ENCODE results near the gene SAP30L. TPM values are rescaled to one million over a fixed set of nuclear protein-coding genes. Genes with fewer than 3 reads are reported as not detected.
A peak's percentile ranks its signal among the peaks of the same experiment; 100 is the strongest.

The SAP30L gene
- total and polyA plus RNA-seq, 3 experiments from 2014 or later: 35.1 to 37.9 (median 37.9) TPM

- Mint-ChIP-seq H3K4me3 (no peak overlapping the region), H3K36me3 (peaks cover 0 to 12% (median 4%) of the 10 kb centered on the region in 3 donors), H3K27me3 (no peaks in the 10 kb centered on the region), H3K9me3 (no peaks in the 10 kb centered on the region), H3K4me1 (peaks cover 10 to 19% (median 16%) of the 10 kb centered on the region in 3 donors), H3K27ac (peak overlapping the region in 2 of 8 donors; percentile 52 to 91)
- no peaks in the 10 kb centered on the region for H3K36me3 ChIP-seq (ENCODE audit: insufficient read depth, low read length)
- no peaks in the 10 kb centered on the region for H3K27me3 ChIP-seq (ENCODE audit: insufficient read depth, low read length, poor library complexity, severe bottlenecking)
- ChIA-PET CTCF (interaction anchor here (2.8 to 8.9 kb wide), 3 partner anchors 205 to 330 kb away, joined by 15 to 82 read pairs (median 17); partner anchors contain the start of gene GALNT10), POLR2A (no interaction called here)
- H3K4me1 ChIP-seq (ENCODE audit: insufficient read depth, low read length): peaks cover 8% of the 10 kb centered on the region
- no peak overlapping the region for H3K4me3 ChIP-seq (ENCODE audit: low read length)
- H3K9me3 ChIP-seq (ENCODE audit: low read length): no peaks in the 10 kb centered on the region
- no peak for DNase-seq
- H3K27ac ChIP-seq (ENCODE audit: low read depth, low read length): no peak overlapping the region
Measured at GRCh38 chr5:154403234-154403633, 42.6 kb upstream of the SAP30L start.

DNA sequence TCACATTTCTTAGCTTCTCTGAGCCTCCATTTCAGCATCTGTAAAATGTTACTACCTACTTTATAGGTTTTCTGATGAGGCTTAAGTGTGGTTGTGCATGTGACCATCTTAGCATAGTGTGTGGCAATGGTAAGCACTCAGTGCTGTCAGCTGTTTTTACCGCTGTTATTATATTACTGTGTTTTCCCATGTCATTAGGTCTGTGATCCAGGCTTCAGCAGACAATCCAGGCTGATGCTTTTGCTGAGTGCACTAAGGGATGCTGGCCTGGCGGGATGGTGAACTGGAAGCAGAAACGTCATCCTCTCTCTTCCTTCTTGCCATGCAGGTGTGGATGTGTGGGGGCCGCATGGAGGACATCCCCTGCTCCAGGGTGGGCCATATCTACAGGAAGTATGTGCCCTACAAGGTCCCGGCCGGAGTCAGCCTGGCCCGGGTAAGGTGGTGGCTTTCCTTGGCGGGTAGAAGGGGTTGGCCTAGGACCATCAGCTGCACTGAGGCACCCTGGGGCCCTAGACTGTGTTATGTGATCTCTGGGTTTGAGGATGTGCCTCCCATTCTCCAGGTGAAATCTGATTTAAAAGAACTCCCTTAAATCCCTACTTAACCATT, 41.9 kb upstream of the SAP30L start:
- Mint-ChIP-seq H3K36me3 (peaks cover 0 to 6% (median 2%) of the 10 kb centered on the region in 3 donors), H3K27me3 (no peaks in the 10 kb centered on the region), H3K4me3 (no peak overlapping the region), H3K27ac (peak overlapping the region in 2 of 8 donors; percentile 34 to 44), H3K9me3 (no peaks in the 10 kb centered on the region), H3K4me1 (peaks cover 10 to 19% (median 16%) of the 10 kb centered on the region in 3 donors)
- CTCF ChIA-PET: interaction anchor here (0.8 to 8.9 kb wide), 14 partner anchors 10 to 429 kb away, joined by 3 to 82 read pairs (median 8); partner anchors contain the start of gene GALNT10
- H3K9me3 ChIP-seq (ENCODE audit: low read length): no peaks in the 10 kb centered on the region
- no peak overlapping the region for H3K27ac ChIP-seq (ENCODE audit: low read depth, low read length)
- H3K4me3 ChIP-seq (ENCODE audit: low read length): no peak overlapping the region
- H3K36me3 ChIP-seq (ENCODE audit: insufficient read depth, low read length): no peaks in the 10 kb centered on the region
- H3K4me1 ChIP-seq (ENCODE audit: insufficient read depth, low read length): peaks cover 8% of the 10 kb centered on the region
- POLR2A ChIA-PET: no interaction called here
- no peaks in the 10 kb centered on the region for H3K27me3 ChIP-seq (ENCODE audit: insufficient read depth, low read length, poor library complexity, severe bottlenecking)
- no peak for DNase-seq

DNA sequence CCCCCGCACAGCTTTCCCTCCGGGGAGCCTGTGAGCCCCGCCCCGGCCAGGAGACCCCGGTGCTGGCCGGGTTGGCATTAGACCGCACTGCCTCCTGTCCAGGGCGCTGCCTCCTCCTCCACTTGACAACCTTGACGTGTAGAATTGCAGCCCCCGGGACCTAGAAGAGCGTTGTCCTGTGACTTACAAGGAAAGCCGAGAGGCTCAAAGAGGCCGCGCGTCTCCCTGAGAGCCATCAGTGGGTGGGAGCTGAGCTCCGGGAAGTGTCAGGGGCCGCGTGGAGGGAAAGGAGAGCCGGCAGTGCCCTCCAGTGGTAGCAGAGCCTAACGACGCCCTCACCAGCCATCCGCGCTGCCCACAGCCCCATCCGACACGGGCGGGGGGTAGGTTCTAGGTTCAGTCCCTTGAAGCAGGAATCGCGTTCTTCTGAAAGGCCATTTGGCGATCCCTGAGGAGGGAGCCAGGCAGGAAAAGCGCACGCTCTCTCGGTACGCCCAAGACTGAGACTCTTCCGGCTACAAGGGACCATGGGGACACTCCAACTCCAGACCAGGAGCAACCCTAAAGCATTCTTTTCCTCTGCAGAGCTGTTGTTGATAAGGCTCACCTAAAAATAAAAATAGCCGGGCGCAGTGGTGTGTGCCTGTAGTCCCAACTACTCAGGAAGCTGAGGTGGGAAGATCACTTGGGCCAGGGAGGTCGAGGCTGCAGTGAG, 40.6 kb upstream of the SAP30L start:
- CTCF ChIA-PET: interaction anchor here (0.6 to 8.9 kb wide), 33 partner anchors 8 to 435 kb away, joined by 3 to 82 read pairs (median 4); partner anchors contain the start of genes FAM114A2, GALNT10 and MFAP3
- peak; percentile 49 to 75 (median 55) for DNase-seq
- Histone ChIP-seq H3K4me1 (ENCODE audit: insufficient read depth, low read length) (peaks cover 8% of the 10 kb centered on the region), H3K27ac (ENCODE audit: low read depth, low read length) (no peak overlapping the region), H3K9me3 (ENCODE audit: low read length) (no peaks in the 10 kb centered on the region), H3K36me3 (ENCODE audit: insufficient read depth, low read length) (no peaks in the 10 kb centered on the region), H3K4me3 (ENCODE audit: low read length) (no peak overlapping the region), H3K27me3 (ENCODE audit: insufficient read depth, low read length, poor library complexity, severe bottlenecking) (no peaks in the 10 kb centered on the region)
- Mint-ChIP-seq H3K4me3 (peak overlapping the region in 6 of 7 donors; percentile 28 to 74 (median 58)), H3K9me3 (no peaks in the 10 kb centered on the region), H3K27ac (peak overlapping the region in 4 of 8 donors; percentile 17 to 31 (median 26)), H3K4me1 (peaks cover 8 to 19% (median 16%) of the 10 kb centered on the region in 3 donors), H3K36me3 (peaks cover 0 to 15% (median 2%) of the 10 kb centered on the region in 3 donors), H3K27me3 (no peaks in the 10 kb centered on the region)
- POLR2A ChIA-PET: interaction anchor here (1.9 kb wide), 1 partner anchor 333 kb away, joined by 5 read pairs; no protein-coding TSS in a partner anchor

DNA sequence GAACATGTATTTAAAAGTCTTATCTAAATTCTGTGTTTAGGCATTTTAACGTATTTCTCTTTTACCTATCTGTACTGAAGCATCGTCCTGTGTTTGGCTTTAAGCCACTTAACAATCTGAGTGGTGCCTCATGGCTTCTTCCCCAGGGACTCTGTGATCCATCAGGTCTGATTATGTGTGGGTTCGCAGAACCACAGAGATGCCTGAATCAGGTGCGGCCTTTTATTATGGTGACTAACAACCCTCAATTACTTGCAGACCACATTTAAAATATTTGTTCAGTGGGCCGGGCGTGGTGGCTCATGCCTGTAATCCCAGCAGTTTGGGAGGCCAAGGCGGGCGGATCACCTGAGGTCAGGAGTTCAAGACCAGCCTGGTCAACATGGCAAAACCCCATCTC, 39.6 kb upstream of the SAP30L start:
- Mint-ChIP-seq H3K4me3 (no peak overlapping the region), H3K9me3 (no peaks in the 10 kb centered on the region), H3K27me3 (no peaks in the 10 kb centered on the region), H3K4me1 (peaks cover 8 to 16% (median 14%) of the 10 kb centered on the region in 3 donors), H3K36me3 (peaks cover 0 to 23% (median 5%) of the 10 kb centered on the region in 3 donors), H3K27ac (no peak overlapping the region)
- Histone ChIP-seq H3K36me3 (ENCODE audit: insufficient read depth, low read length) (no peaks in the 10 kb centered on the region), H3K27ac (ENCODE audit: low read depth, low read length) (no peak overlapping the region), H3K4me3 (ENCODE audit: low read length) (no peak overlapping the region), H3K4me1 (ENCODE audit: insufficient read depth, low read length) (peaks cover 8% of the 10 kb centered on the region), H3K9me3 (ENCODE audit: low read length) (no peaks in the 10 kb centered on the region), H3K27me3 (ENCODE audit: insufficient read depth, low read length, poor library complexity, severe bottlenecking) (no peaks in the 10 kb centered on the region)
- ChIA-PET POLR2A (interaction anchor here (0.7 to 1.9 kb wide), 2 partner anchors 216 to 334 kb away, joined by 3 to 5 read pairs; partner anchors contain the start of gene GALNT10), CTCF (interaction anchor here (0.8 to 8.9 kb wide), 9 partner anchors 9 to 436 kb away, joined by 3 to 82 read pairs (median 8); partner anchors contain the start of gene GALNT10)
- DNase-seq: no peak

- ChIA-PET POLR2A (no interaction called here), CTCF (interaction anchor here (1.2 to 8.9 kb wide), 2 partner anchors 334 to 437 kb away, joined by 3 to 82 read pairs; no protein-coding TSS in a partner anchor)
- Mint-ChIP-seq H3K9me3 (no peaks in the 10 kb centered on the region), H3K27ac (peak overlapping the region in 4 of 8 donors; percentile 0 to 36 (median 8)), H3K27me3 (no peaks in the 10 kb centered on the region), H3K4me3 (no peak overlapping the region), H3K4me1 (peaks cover 10 to 16% (median 14%) of the 10 kb centered on the region in 3 donors), H3K36me3 (peaks cover 0 to 29% (median 7%) of the 10 kb centered on the region in 3 donors)
- Histone ChIP-seq H3K4me1 (ENCODE audit: insufficient read depth, low read length) (peaks cover 8% of the 10 kb centered on the region), H3K27ac (ENCODE audit: low read depth, low read length) (no peak overlapping the region), H3K9me3 (ENCODE audit: low read length) (no peaks in the 10 kb centered on the region), H3K36me3 (ENCODE audit: insufficient read depth, low read length) (no peaks in the 10 kb centered on the region), H3K4me3 (ENCODE audit: low read length) (no peak overlapping the region), H3K27me3 (ENCODE audit: insufficient read depth, low read length, poor library complexity, severe bottlenecking) (no peaks in the 10 kb centered on the region)
- DNase-seq: no peak
Measured at GRCh38 chr5:154406826-154407225, 39.0 kb upstream of the SAP30L start.

DNA sequence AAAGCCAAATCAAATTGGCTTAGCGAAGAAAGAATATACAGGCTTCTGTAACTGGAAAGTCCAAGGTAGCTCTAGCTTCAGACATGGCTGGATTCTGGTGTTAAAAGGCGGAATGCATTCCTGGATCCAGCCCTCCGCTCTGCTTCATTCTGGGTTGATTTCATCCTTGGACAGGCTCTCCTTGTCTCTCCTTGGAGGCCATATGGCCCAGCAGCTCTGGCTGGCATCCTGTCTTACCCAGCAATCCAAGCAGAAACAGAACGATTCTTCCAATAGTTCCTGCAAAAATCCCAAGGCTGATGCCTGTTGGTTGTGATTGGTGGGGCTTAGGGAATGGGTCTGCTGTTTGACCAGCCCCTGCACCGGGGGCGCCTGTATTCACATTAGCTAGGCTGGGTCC, 37.0 kb upstream of the SAP30L start:
- ChIA-PET POLR2A (no interaction called here), CTCF (interaction anchor here (0.8 to 8.9 kb wide), 3 partner anchors 22 to 336 kb away, joined by 3 to 82 read pairs (median 4); no protein-coding TSS in a partner anchor)
- H3K27ac ChIP-seq (ENCODE audit: low read depth, low read length): no peak overlapping the region
- H3K4me3 ChIP-seq (ENCODE audit: low read length): no peak overlapping the region
- H3K27ac Mint-ChIP-seq: no peak overlapping the region
- peaks cover 0 to 45% (median 10%) of the 10 kb centered on the region in 3 donors for H3K36me3 Mint-ChIP-seq
- H3K4me1 ChIP-seq (ENCODE audit: insufficient read depth, low read length): peaks cover 8% of the 10 kb centered on the region
- H3K27me3 ChIP-seq (ENCODE audit: insufficient read depth, low read length, poor library complexity, severe bottlenecking): no peaks in the 10 kb centered on the region
- peaks cover 10 to 16% (median 14%) of the 10 kb centered on the region in 3 donors for H3K4me1 Mint-ChIP-seq
- no peaks in the 10 kb centered on the region for H3K9me3 ChIP-seq (ENCODE audit: low read length)
- no peaks in the 10 kb centered on the region for H3K27me3 Mint-ChIP-seq
- H3K9me3 Mint-ChIP-seq: no peaks in the 10 kb centered on the region
- no peak for DNase-seq
- H3K36me3 ChIP-seq (ENCODE audit: insufficient read depth, low read length): no peaks in the 10 kb centered on the region
- H3K4me3 Mint-ChIP-seq: no peak overlapping the region

DNA sequence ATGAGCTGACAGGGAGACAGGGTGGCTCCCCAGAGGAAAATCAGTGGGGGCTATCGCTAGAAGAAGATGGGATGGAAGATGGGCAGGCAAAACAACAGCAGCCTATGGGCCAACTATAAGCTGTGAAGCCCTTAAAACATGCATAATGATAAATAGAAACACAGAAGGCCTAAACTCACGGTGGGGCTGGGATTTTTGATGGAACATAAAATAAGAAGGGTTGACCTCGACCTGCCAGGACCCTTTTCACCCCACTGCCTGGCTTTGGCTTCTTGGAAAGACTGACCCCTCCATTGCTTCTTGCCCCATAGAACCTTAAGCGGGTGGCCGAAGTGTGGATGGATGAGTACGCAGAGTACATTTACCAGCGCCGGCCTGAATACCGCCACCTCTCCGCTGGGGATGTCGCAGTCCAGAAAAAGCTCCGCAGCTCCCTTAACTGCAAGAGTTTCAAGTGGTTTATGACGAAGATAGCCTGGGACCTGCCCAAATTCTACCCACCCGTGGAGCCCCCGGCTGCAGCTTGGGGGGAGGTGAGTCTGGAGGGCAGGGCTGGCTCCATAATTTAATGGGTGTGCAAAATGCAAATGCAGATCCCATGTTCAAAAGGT, 36.5 kb upstream of the SAP30L start:
- Histone ChIP-seq H3K9me3 (ENCODE audit: low read length) (no peaks in the 10 kb centered on the region), H3K27ac (ENCODE audit: low read depth, low read length) (no peak overlapping the region), H3K4me1 (ENCODE audit: insufficient read depth, low read length) (peaks cover 8% of the 10 kb centered on the region), H3K27me3 (ENCODE audit: insufficient read depth, low read length, poor library complexity, severe bottlenecking) (no peaks in the 10 kb centered on the region), H3K36me3 (ENCODE audit: insufficient read depth, low read length) (no peaks in the 10 kb centered on the region), H3K4me3 (ENCODE audit: low read length) (no peak overlapping the region)
- H3K4me1 Mint-ChIP-seq: peaks cover 9 to 14% (median 12%) of the 10 kb centered on the region in 3 donors
- peaks cover 0 to 50% (median 12%) of the 10 kb centered on the region in 3 donors for H3K36me3 Mint-ChIP-seq
- no peak overlapping the region for H3K4me3 Mint-ChIP-seq
- ChIA-PET CTCF (interaction anchor here (0.8 to 8.9 kb wide), 3 partner anchors 23 to 337 kb away, joined by 3 to 82 read pairs (median 4); no protein-coding TSS in a partner anchor), POLR2A (no interaction called here)
- DNase-seq: no peak
- peak overlapping the region in 1 of 8 donors; percentile 32 for H3K27ac Mint-ChIP-seq
- no peaks in the 10 kb centered on the region for H3K27me3 Mint-ChIP-seq
- no peaks in the 10 kb centered on the region for H3K9me3 Mint-ChIP-seq

Data from CD8-positive, alpha-beta memory T cell (primary cell).